SK-N-SH treated with all-trans-retinoic acid at 6 μM for 48 hours (cell line): Measurements from ENCODE around the gene HOMER1.
"Not testable (repeated sequence)": the region's sequence is repeated elsewhere in the genome, so short reads cannot be mapped to it uniquely, and the experiment has no call there.

ENCODE experiments used
- PPARA ChIP-seq: fragments of 250-450 bp; sonication (Bioruptor Pico); IDR thresholded peaks from 2 replicates; pipeline ENCODE4 v1.5.0; 2020; ENCODE audit warnings: mild to moderate bottlenecking, borderline replicate concordance
- TCF4 ChIP-seq: fragments of 250-450 bp; sonication (Bioruptor Pico); IDR thresholded peaks from 2 replicates; pipeline ENCODE4 v1.8.0; 2021; ENCODE audit warnings: mild to moderate bottlenecking, moderate library complexity, borderline replicate concordance
- TOX ChIP-seq: fragments of 250-450 bp; sonication (Bioruptor Pico); IDR thresholded peaks from 2 replicates; pipeline ENCODE4 v1.8.0; 2021; ENCODE audit warnings: mild to moderate bottlenecking, moderate library complexity, borderline replicate concordance
- ZFP3 ChIP-seq: fragments of 250-450 bp; sonication (Bioruptor Pico); IDR thresholded peaks from 2 replicates; pipeline ENCODE4 v1.5.0; 2020; ENCODE audit warnings: mild to moderate bottlenecking, moderate library complexity
- ZNF70 ChIP-seq: fragments of 450-650 bp; formaldehyde crosslinking; IDR thresholded peaks from 2 replicates; pipeline ENCODE4 v1.5.0; 2020; ENCODE audit warnings: mild to moderate bottlenecking, moderate library complexity
- ZNF8 ChIP-seq: fragments of 450-650 bp; formaldehyde crosslinking; IDR thresholded peaks from 2 replicates; pipeline ENCODE4 v1.5.0; 2020; ENCODE audit warnings: mild to moderate bottlenecking, moderate library complexity
- TF ChIP-seq, protein P1 (sequence below): fragments of 250-450 bp; sonication (Bioruptor Pico); IDR thresholded peaks from 2 replicates; pipeline ENCODE4 v1.8.0; 2020; ENCODE audit warnings: mild to moderate bottlenecking, moderate library complexity, borderline replicate concordance

DNA sequence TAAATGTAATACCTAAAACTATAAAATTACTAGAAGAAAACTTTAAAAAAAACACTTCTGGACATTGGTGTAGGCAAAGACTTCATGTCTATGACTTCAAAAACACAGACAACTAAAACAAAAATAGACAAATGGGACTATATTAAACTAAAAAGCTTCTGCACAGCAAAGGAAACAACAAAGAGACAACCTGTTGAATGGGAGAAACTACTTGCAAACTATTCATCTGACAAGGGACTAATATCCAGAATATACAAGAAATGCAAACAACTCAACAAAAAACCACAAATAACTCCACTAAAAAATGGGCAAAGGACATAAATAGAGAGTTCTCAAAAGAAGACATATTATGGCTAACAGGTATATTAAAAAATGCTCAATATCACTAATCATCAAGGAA lies 128.8 kb downstream of the HOMER1 start:
- not testable (repeated sequence) for TF ChIP-seq ZFP3 (CRISPR knock-in tag); ZNF70 (CRISPR knock-in tag); ZNF8 (CRISPR knock-in tag); PPARA; TCF4 (CRISPR knock-in tag); TOX (CRISPR knock-in tag)
- TF ChIP-seq, protein P1, sequence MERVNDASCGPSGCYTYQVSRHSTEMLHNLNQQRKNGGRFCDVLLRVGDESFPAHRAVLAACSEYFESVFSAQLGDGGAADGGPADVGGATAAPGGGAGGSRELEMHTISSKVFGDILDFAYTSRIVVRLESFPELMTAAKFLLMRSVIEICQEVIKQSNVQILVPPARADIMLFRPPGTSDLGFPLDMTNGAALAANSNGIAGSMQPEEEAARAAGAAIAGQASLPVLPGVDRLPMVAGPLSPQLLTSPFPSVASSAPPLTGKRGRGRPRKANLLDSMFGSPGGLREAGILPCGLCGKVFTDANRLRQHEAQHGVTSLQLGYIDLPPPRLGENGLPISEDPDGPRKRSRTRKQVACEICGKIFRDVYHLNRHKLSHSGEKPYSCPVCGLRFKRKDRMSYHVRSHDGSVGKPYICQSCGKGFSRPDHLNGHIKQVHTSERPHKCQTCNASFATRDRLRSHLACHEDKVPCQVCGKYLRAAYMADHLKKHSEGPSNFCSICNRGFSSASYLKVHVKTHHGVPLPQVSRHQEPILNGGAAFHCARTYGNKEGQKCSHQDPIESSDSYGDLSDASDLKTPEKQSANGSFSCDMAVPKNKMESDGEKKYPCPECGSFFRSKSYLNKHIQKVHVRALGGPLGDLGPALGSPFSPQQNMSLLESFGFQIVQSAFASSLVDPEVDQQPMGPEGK (CRISPR knock-in tag): not testable (repeated sequence)
